Hematopoietic multipotent progenitor cell treated with erythropoietin and hydrocortisone succinate and interleukin-3 and kit ligand, for 8 days (in vitro differentiated cells): ENCODE results near the gene AMIGO2.

Experiments
- DNase-seq: peaks from one replicate; pipeline ENCODE4 v3.0.0-alpha.2; 2015

The AMIGO2 gene

GRCh38 chr12:47032644-47033043, 47.1 kb downstream of the AMIGO2 start:
- peak; percentile 76 for DNase-seq

GRCh38 chr12:47029903-47030302, 49.9 kb downstream of the AMIGO2 start:
- DNase-seq, result no peak

- DNase-seq, result no peak
Observed at GRCh38 chr12:47028981-47029708, 50.6 kb downstream of the AMIGO2 start.

GRCh38 chr12:47028186-47028585, 51.6 kb downstream of the AMIGO2 start:
- no peak for DNase-seq
